A549 treated with CpdA at 1 μM for 4 hours (cell line): ENCODE results near the gene RNF11. TPM values are rescaled to one million over a fixed set of nuclear protein-coding genes. Genes with fewer than 3 reads are reported as not detected.

ENCODE experiments used
- total RNA-seq: library from RNA; stranded (reverse); fragments of 200-300 nt; extraction: Qiagen RNA extraction; gene quantifications from 5 replicates; pipeline ENCODE4 v1.2.3, GENCODE V29; 2022; ENCODE audit warnings: low read depth

RNF11 gene
- 23.9 to 36.3 TPM (median 28.4 TPM) in 5 replicates for total RNA-seq

GRCh38 chr1:51235673-51236530, at the start of gene RNF11:
Gene RNF11 (plus strand): TSS chr1:51236273. CDS start chr1:51236757, 484 bp downstream.

Other genes starting within 250 kb of the RNF11 start
- not detected in 5 replicates for gene C1orf185, start 134.0 kb upstream of the RNF11 start, total RNA-seq
- gene TTC39A, start 94.3 kb downstream of the RNF11 start, total RNA-seq = 0.79 to 1.9 TPM (median 1.5 TPM) in 5 replicates